A549 (cell line): ENCODE measurements around the gene TMCC3. TPM values are rescaled to one million over a fixed set of nuclear protein-coding genes. Genes with fewer than 3 reads are reported as not detected.

Experiments
- ATAC-seq, 2 experiments: fragments of 200-7000 bp in 1 of 2; fragments of >200 bp in 1 of 2; cut with Nextera tagmentation in 1 of 2; cut with Tn5 transposase in 1 of 2; 3 replicates each; pipeline versions ENCODE4 v1.8.0 to v1.9.1; 2018 to 2020; ENCODE audit warnings: mild to moderate bottlenecking in 1 of 2, moderate library complexity in 1 of 2
- CTCF ChIA-PET: fragments of 300-600 bp; sonication (Branson Sonifier 250); formaldehyde crosslinking; extraction: SDS; loops from one replicate; lab custom pipeline; 2021; ENCODE audit warnings: antibody characterized with exemption, inconsistent platforms; lab: Yijun Ruan, JAX
- POLR2A ChIA-PET: fragments of 350-600 bp; formaldehyde crosslinking; extraction: SDS; loops from one replicate; lab custom pipeline; 2021; ENCODE audit warnings: antibody characterized with exemption, inconsistent platforms; lab: Yijun Ruan, JAX
- DNase-seq, 2 experiments: peaks; one replicate each; pipeline versions ENCODE4 v3.0.0 to v3.0.0-alpha.2; 2011 to 2016; ENCODE audit warnings: low read depth in 1 of 2, low spot score in 1 of 2
- FAIRE-seq: peaks from 2 replicates; lab custom pipeline; 2011; peaks lifted over from hg19 to GRCh38; lab: Jason Lieb, UNC
- H3K27ac ChIP-seq, 2 experiments: fragments of >200 bp; sonication (Bioruptor Twin); formaldehyde crosslinking; 3 replicates each; pipeline ENCODE4 v1.5.1; 2016 to 2017
- H3K4me1 ChIP-seq: fragments of >200 bp; sonication (Bioruptor Twin); formaldehyde crosslinking; 3 replicates; pipeline ENCODE4 v1.6.1; 2016
- H3K4me2 ChIP-seq: fragments of >200 bp; sonication (Bioruptor Twin); formaldehyde crosslinking; 3 replicates; pipeline ENCODE4 v1.6.1; 2016
- H3K4me3 ChIP-seq: fragments of >200 bp; sonication (Bioruptor Twin); formaldehyde crosslinking; 3 replicates; pipeline ENCODE4 v1.5.1; 2016
- H3K9me3 ChIP-seq: fragments of >200 bp; sonication (Bioruptor Twin); formaldehyde crosslinking; 3 replicates; pipeline ENCODE4 v1.6.1; 2016
- BCL3 ChIP-seq: fragments of >200 bp; sonication (Bioruptor Twin); formaldehyde crosslinking; IDR thresholded peaks from 3 replicates; pipeline ENCODE4 v1.6.1; 2016
- BHLHE40 ChIP-seq: IDR thresholded peaks from 2 replicates; pipeline ENCODE4 v1.6.1; 2012; ENCODE audit warnings: low read depth, low read length, inconsistent platforms
- CHD2 ChIP-seq: fragments of 150-350 bp; IDR thresholded peaks from 2 replicates; pipeline ENCODE4 v1.6.1; 2014; ENCODE audit warnings: low read length; ENCODE audit not compliant: partially characterized antibody
- EP300 ChIP-seq, 2 experiments: fragments of >200 bp; sonication (Bioruptor Twin); formaldehyde crosslinking; IDR thresholded peaks; 2 replicates in 1 of 2; 3 replicates in 1 of 2; pipeline ENCODE4 v1.6.1; 2016 to 2017
- FOXS1 ChIP-seq: fragments of 250-450 bp; sonication (Bioruptor Pico); IDR thresholded peaks from 2 replicates; pipeline ENCODE4 v1.5.0; 2020; ENCODE audit warnings: mild to moderate bottlenecking, moderate library complexity
- GATA3 ChIP-seq: IDR thresholded peaks from 2 replicates; pipeline ENCODE4 v1.6.1; 2012; ENCODE audit warnings: borderline replicate concordance
- HOXB13 ChIP-seq: fragments of 250-450 bp; sonication (Bioruptor Pico); IDR thresholded peaks from 2 replicates; pipeline ENCODE4 v1.5.0; 2020; ENCODE audit warnings: low read depth, mild to moderate bottlenecking, moderate library complexity
- KDM1A ChIP-seq: fragments of 200-600 bp; sonication (generic); IDR thresholded peaks from 2 replicates; pipeline ENCODE4 v1.6.1; 2016; ENCODE audit warnings: low read depth, mild to moderate bottlenecking
- MAX ChIP-seq: IDR thresholded peaks from 2 replicates; pipeline ENCODE4 v1.6.1; 2012
- MAZ ChIP-seq: fragments of 150-350 bp; IDR thresholded peaks from 2 replicates; pipeline ENCODE4 v1.6.1; 2014; ENCODE audit warnings: antibody characterized with exemption, low read depth, low read length, borderline replicate concordance
- MYC ChIP-seq: IDR thresholded peaks from 2 replicates; pipeline ENCODE4 v1.6.1; 2012; ENCODE audit warnings: mild to moderate bottlenecking, inconsistent platforms, low read length, improper control_type of control experiment, borderline replicate concordance
- NFE2L2 ChIP-seq: fragments of 150-350 bp; conservative IDR thresholded peaks from 2 replicates; pipeline ENCODE4 v1.6.1; 2014; ENCODE audit warnings: low read length
- NPAS2 ChIP-seq: fragments of 250-450 bp; sonication (Bioruptor Pico); IDR thresholded peaks from 2 replicates; pipeline ENCODE4 v1.8.0; 2022; ENCODE audit warnings: mild to moderate bottlenecking, moderate library complexity, borderline replicate concordance
- POLR2AphosphoS2 ChIP-seq: conservative IDR thresholded peaks from 2 replicates; pipeline ENCODE4 v1.6.1; 2012; ENCODE audit warnings: low read length, improper control_type of control experiment, inconsistent platforms
- RAD21 ChIP-seq, 2 experiments: fragments of >200 bp in 1 of 2; sonication (Bioruptor Twin) in 1 of 2; formaldehyde crosslinking in 1 of 2; IDR thresholded peaks in 1 of 2; conservative IDR thresholded peaks in 1 of 2; 2 replicates in 1 of 2; 3 replicates in 1 of 2; pipeline ENCODE4 v1.6.1; 2012 to 2018; ENCODE audit warnings: inconsistent platforms in 1 of 2
- RCOR1 ChIP-seq: fragments of 150-350 bp; IDR thresholded peaks from 2 replicates; pipeline ENCODE4 v1.6.1; 2014; ENCODE audit warnings: antibody characterized with exemption, low read length, low read depth
- RNF2 ChIP-seq: fragments of 200-600 bp; sonication (generic); IDR thresholded peaks from 2 replicates; pipeline ENCODE4 v1.6.1; 2016; ENCODE audit warnings: low read depth, mild to moderate bottlenecking, antibody characterized with exemption, moderate library complexity, borderline replicate concordance
- SREBF2 ChIP-seq: fragments of 450-650 bp; IDR thresholded peaks from 2 replicates; pipeline ENCODE4 v1.6.1; 2014; ENCODE audit warnings: mild to moderate bottlenecking, moderate library complexity
- TFCP2L1 ChIP-seq: fragments of 250-450 bp; sonication (Bioruptor Pico); IDR thresholded peaks from 2 replicates; pipeline ENCODE4 v1.5.0; 2021; ENCODE audit warnings: mild to moderate bottlenecking
- TP53 ChIP-seq: fragments of 250-450 bp; sonication (Bioruptor Pico); IDR thresholded peaks from 2 replicates; pipeline ENCODE4 v1.5.0; 2021; ENCODE audit warnings: mild to moderate bottlenecking, moderate library complexity
- WGBS: methylation state at CpG from one replicate; pipeline ENCODE4 v1.1.6; 2017; ENCODE audit errors: missing lambda C conversion rate; 5-methylcytosine and 5-hydroxymethylcytosine counted together
- polyA plus RNA-seq, 4 experiments: library from polyadenylated mRNA; depleted of rRNA in 3 of 4; stranded (reverse); fragments of >200 nt; fragmentation: RNase III in 1 of 4; extraction: RNeasy Plus Mini Kit Qiagen cat#74134 plus additional on column Dnase treatment in 1 of 4; gene quantifications; 2 replicates in 3 of 4; 3 replicates in 1 of 4; pipeline ENCODE4 v1.2.3, GENCODE V29; 2011 to 2017
- TF ChIP-seq, protein P1 (sequence below): fragments of >200 bp; sonication (Bioruptor Twin); formaldehyde crosslinking; IDR thresholded peaks from 2 replicates; pipeline ENCODE4 v1.6.1; 2016
- TF ChIP-seq, protein P2 (sequence below): fragments of >200 bp; sonication (Bioruptor Twin); formaldehyde crosslinking; IDR thresholded peaks from 3 replicates; pipeline ENCODE4 v1.5.1; 2016

Gene TMCC3
- polyA plus RNA-seq, 2 of the 4 experiments (the other 2 are of a cell fraction) = 0.50 to 0.62 TPM

DNA sequence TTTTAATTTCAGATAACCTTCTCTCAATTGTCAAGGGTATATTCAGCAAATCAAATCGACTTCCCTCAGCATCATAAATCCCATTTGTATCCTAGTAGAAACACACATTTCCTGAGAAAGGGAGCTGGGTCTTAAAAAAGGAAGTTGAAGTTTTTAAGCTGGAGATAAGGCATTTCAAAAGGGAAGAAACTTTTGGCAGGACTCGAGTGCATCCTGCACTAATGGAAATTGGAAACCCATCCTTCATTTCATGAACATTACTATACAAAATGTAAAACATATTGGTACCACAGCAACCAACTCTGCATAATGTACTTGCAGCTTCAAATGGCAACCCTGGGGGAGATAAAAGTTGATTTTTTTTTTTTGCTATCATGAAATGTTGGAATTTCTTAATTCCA lies 23.7 kb upstream of the TMCC3 start:
- TF ChIP-seq EP300 (IDR thresholded peaks at IDR 0.05) (no peak), FOXS1 (CRISPR knock-in tag) (no peak), POLR2AphosphoS2 (no peak), RNF2 (no peak), CHD2 (no peak)
- TF ChIP-seq, protein P1, sequence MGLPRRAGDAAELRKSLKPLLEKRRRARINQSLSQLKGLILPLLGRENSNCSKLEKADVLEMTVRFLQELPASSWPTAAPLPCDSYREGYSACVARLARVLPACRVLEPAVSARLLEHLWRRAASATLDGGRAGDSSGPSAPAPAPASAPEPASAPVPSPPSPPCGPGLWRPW = no peak
- TF ChIP-seq, protein P2, sequence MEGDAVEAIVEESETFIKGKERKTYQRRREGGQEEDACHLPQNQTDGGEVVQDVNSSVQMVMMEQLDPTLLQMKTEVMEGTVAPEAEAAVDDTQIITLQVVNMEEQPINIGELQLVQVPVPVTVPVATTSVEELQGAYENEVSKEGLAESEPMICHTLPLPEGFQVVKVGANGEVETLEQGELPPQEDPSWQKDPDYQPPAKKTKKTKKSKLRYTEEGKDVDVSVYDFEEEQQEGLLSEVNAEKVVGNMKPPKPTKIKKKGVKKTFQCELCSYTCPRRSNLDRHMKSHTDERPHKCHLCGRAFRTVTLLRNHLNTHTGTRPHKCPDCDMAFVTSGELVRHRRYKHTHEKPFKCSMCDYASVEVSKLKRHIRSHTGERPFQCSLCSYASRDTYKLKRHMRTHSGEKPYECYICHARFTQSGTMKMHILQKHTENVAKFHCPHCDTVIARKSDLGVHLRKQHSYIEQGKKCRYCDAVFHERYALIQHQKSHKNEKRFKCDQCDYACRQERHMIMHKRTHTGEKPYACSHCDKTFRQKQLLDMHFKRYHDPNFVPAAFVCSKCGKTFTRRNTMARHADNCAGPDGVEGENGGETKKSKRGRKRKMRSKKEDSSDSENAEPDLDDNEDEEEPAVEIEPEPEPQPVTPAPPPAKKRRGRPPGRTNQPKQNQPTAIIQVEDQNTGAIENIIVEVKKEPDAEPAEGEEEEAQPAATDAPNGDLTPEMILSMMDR = no peak
- FAIRE-seq (no peak), ATAC-seq (no peak), DNase-seq (no peak)
- 8% methylated on average over 2 of the region's 2 CpGs for WGBS
- POLR2A ChIA-PET = no interaction called here
- Histone ChIP-seq H3K9me3 (no peaks in the 10 kb centered on the region), H3K27ac (no peak overlapping the region), H3K4me2 (no peak overlapping the region), H3K4me1 (no peaks in the 10 kb centered on the region), H3K4me3 (no peak overlapping the region)
- CTCF ChIA-PET = interaction anchor here (0.7 kb wide), 1 partner anchor 89 kb away, joined by 3 read pairs; no protein-coding TSS in a partner anchor

GRCh38 chr12:94673496-94673895 lies 23.1 kb upstream of the TMCC3 start:
- POLR2A ChIA-PET = no interaction called here
- WGBS = 38% methylated on average over 4 of the region's 4 CpGs
- CTCF ChIA-PET = interaction anchor here (0.9 to 1.1 kb wide), 2 partner anchors 70 to 74 kb away, joined by 3 read pairs; no protein-coding TSS in a partner anchor
- Histone ChIP-seq H3K4me1 (no peaks in the 10 kb centered on the region), H3K4me3 (no peak overlapping the region), H3K9me3 (no peaks in the 10 kb centered on the region), H3K4me2 (no peak overlapping the region), H3K27ac (no peak overlapping the region)
- ATAC-seq (no peak), FAIRE-seq (no peak), DNase-seq (no peak)
- TF ChIP-seq TP53 (CRISPR knock-in tag) (no peak), MAX (no peak), MYC (no peak), HOXB13 (CRISPR knock-in tag) (no peak), NFE2L2 (no peak), RCOR1 (no peak), KDM1A (no peak), BCL3 (no peak), TFCP2L1 (CRISPR knock-in tag) (no peak), NPAS2 (CRISPR knock-in tag) (no peak), SREBF2 (no peak), RAD21 (conservative IDR thresholded peaks at IDR 0.05 in 1 of 2, IDR thresholded peaks at IDR 0.05 in 1 of 2) (no peak), CHD2 (no peak), BHLHE40 (no peak), GATA3 (no peak), MAZ (no peak)
- TF ChIP-seq, protein P1 = no peak
- TF ChIP-seq, protein P2 = no peak
